SH-SY5Y (cell line): Measurements from ENCODE around the gene PARN.

Source experiments
- GATA2 ChIP-seq: IDR thresholded peaks from 2 replicates; pipeline ENCODE4 v1.6.1; 2011; ENCODE audit warnings: mild to moderate bottlenecking, low read depth, low read length
- GATA3 ChIP-seq: IDR thresholded peaks from 2 replicates; pipeline ENCODE4 v1.6.1; 2011; ENCODE audit warnings: low read depth, mild to moderate bottlenecking, low read length, moderate library complexity

The PARN gene

DNA sequence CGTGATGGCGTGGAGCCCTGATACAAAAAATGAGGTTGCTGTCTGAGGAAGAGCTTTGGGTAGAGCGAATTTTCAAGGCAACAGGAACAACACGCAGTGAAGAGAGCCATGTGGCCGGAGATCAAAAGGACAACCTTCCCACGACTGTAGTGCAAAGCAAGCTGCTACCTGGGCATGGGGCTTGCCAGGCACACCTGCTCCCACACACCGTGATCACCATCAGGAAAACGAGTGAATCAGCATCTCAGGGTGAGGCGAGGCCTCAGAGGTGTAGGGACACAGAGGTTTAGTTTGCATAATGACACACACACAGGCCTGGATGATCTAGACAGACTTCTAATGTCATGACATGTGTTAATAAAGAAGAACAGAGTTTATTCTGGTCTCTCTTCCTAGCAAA is 65.7 kb downstream of the PARN start:
- no peak for TF ChIP-seq GATA3
- TF ChIP-seq GATA2 = no peak

DNA sequence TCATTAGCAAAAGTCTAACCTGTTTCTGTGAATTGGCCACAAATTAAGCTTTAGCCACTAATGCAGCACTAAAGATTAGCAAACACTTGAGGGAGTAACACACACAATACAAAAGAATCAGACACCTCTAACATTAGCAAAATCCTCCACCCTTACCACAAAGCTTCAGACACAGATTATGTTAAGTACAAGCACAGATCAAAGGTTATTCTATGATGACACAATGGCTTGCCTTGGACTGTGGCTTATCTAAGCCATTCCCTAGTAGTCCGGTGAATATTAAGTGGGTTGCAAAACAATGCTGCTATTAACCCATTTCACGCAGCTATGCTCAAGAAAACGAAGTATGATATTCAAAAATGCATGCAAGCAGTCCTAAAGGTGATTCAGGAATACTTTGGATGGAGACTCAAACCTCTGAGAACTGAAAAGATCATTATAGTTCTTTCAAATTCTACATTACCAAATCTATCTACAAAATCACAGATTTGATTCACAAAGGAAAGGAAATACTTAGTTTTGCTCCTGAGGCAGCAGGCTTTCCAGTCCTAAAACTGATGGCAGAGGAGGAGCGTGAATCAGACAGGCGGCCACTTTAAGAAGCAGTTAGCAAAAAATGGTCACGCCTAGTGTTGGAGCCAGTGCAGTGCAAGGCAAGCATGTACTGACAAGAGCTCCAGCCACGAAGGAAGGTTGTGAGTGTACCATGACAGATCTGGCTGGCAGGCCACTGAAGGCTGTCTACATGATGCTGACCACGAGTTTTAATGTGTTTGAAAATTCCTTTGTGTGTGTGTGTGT is 67.2 kb downstream of the PARN start:
- TF ChIP-seq GATA3 = no peak

DNA sequence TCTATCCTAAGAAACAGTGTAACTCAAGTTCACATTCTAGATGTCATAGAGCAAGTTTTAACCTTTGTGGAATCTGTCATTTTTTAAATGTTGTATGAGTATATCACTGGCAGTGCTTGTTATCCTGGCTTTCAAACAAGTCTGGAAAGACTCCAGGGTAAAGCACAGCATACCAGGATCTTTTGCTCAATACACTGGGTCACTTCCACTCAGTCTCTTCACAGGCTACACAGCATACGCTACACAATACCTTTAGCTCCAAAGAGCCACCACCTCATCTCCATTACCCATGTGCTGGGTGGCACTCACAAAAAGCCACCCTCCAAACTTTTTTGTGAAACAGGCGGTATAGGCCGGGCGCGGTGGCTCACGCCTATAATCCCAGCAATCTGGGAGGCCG is 69.5 kb downstream of the PARN start:
- TF ChIP-seq GATA2 = no peak
- no peak for TF ChIP-seq GATA3

DNA sequence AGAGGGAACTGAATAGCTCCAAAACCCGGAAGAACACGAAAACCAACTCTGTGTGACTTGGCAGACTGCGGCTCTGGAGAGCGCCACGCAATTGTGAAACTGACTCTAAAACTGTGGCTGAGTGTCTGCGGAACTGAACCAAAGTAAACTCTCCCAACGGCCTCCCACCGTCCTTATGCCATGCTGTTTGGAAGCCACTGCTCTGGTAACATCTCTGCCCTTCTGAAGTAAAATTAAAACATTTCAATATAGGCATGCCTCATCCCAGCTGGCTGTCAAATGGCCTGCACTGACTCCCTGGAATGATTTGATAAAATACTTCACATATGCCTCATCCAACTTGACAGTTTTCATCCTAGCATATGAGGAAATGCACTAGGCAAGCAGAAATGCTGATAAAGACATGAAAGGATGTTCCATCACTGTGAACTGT is 70.2 kb downstream of the PARN start:
- no peak for TF ChIP-seq GATA3
- no peak for TF ChIP-seq GATA2

DNA sequence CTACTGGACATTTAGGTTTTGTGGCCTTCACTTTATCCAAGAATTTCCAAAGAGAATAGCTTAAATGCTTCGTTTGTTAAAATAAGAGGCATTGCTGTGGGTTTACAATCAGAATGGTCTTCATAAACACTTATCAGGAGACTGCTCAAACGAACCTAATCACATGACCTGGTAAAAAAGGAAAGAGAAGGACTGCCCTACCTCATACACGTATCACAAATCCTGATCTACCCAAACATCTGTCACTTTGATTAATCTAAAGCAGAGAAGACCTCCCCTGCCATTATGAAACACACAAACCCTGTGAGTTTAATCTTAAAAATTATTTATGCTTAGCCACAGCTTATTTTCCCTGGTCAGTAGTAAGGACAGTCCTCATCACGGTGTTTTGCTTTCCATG is 76.6 kb downstream of the PARN start:
- no peak for TF ChIP-seq GATA2
- no peak for TF ChIP-seq GATA3

DNA sequence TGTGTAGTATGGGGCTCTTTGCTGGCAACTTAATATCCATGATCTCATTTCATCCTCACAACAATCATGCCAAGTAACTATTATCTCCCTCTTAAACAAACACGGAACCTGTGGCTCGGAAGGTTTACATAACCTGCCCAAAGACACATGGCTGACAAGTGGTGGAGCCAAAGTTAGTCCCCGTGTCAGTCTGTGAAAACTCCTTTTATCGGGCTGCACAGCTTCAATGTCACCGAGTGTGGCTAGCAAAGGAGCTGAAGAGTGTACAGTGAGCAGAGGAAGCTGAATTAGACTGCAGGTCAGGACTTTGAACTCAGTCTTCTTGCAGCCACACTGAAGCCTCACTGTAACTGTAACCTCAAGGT is 80.3 kb downstream of the PARN start:
- TF ChIP-seq GATA2 (no peak), GATA3 (no peak)

DNA sequence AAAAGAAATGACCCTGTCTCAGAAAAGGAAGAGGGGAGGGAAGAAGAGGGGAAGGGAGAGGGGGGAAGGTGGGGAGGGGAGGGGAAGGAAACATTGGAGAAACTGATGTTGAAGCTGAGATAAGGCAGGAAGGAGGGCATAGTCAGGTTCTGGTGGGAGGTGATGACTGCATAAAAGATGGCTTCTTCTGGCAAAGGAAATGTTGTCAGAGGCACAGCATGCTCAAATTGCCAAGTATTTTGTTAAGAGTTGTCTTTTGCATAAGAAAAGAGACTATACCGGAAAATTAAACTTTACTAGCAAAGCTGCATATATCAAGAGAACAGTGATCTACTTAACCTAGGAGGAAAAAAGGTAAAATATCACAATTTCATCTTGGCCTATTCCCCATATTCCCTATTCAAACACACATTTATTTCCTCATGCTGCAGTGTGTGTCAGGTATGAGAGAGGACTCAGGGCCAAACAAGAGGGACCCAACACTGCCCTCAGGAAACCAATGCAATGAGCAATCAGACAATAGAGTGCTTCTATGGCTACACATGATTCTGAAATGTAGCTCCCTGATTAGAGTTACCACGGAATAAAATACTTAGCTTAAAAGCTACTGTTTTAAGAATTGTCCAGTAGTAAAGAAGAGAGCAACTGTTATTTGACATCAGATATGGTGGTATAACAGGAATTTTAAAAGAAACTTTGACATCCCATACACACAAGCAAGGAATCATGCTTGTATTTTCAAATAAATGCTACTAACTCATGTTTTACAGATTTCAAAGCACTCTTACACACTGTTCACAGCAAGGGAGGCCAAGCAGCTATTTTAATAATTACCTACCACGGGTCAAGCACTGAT is 80.9 kb downstream of the PARN start:
- no peak for TF ChIP-seq GATA2
- no peak for TF ChIP-seq GATA3

DNA sequence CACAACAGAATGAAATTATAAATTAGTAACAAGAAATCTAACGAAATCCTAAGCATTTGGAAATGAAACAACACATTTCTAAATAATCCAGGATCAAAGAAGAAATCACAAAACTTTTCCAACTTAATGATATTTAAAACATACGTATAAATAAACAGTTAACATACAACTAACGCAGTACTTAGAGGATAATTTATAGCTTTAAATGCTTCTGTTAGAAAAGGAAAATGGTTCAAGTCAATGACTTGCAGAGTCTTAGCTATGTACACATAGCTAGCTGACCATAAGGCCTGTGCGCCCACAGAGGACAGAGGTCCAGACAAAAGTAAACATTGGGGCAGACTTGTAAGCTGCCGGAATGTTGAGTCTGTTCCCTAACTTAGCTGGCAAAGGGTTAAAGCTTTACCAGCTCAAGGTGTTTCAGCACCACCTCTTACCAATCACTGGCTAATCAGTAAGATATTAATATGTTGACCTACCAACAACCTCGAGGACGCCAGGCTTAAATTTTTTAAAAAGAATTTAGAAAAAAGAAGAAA is 84.6 kb downstream of the PARN start:
- no peak for TF ChIP-seq GATA2
- no peak for TF ChIP-seq GATA3

DNA sequence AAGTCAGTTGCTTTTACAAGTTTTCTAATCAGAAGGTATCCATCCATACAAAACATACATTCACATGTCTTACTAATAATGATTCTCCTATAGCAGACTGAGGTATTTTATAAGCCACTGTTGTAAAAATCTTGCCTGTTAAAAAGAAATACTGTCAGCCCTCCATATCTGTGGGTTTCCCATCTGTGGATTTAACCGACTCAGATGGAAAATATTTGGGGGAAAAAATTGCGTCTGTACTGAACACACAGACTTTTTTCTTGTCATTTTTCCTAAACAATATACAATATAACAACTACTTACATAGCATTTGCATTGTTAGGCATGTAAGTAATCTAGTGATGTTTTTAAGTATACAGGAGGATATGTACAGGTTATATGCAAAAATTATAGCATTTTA is 90.4 kb downstream of the PARN start:
- TF ChIP-seq GATA3 (no peak), GATA2 (no peak)

DNA sequence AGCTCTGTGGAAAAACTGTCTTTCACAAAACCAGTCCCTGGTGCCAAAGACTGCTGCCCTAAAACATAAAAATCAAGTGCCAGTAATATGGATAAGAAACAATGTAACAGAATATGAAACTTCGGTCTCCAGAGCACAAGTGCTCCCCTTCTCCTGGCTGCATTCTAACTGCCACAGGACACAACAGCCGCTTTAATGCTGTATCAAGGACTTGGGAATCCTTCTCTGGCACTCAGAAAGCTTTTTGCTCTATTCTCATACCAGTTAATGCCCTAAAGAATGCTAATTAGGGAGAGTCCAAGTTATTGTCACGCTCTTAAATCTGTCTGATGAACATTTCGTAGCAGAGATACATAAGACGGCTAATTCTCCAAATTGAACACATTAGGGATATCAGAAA is 90.9 kb downstream of the PARN start:
- TF ChIP-seq GATA3 (no peak), GATA2 (no peak)

DNA sequence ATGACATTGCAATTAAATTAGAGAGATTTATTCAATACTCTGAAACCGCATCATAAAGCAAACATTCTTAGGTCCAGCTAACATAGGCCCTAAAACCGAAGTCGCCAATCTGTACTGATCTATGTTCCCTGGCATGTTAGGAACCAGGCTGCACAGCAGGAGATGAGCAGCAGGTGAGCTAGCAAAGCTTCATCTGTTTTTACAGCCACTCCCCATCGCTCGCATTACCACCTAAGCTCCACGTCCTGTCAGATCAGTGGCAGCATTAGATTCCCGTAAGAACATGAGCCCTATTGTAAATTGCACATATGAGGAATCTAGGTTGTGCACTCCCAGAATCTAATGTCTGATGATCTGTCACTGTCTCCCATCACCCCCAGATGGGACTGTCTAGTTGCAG is 91.5 kb downstream of the PARN start:
- TF ChIP-seq GATA2 = no peak
- TF ChIP-seq GATA3 = no peak

DNA sequence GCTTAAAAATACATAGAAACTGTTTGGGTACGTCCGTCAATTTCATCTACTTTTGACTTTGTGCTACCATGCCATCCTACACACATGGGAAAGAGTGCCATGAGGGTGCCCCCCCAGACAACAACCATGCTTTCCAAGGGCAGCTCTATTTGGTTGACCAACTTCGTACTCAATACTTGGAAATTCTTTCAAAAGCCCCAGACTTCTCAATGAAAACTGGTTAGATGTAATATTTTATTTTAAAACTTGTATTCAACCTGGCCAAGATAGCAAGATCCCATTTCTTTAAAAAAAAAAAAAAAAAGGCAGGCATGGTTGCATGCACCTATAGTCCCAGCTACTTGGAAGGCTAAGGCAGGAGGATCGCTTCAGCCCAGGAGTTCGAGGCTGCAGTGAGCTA is 98.4 kb downstream of the PARN start:
- TF ChIP-seq GATA2 = no peak
- TF ChIP-seq GATA3 = no peak

DNA sequence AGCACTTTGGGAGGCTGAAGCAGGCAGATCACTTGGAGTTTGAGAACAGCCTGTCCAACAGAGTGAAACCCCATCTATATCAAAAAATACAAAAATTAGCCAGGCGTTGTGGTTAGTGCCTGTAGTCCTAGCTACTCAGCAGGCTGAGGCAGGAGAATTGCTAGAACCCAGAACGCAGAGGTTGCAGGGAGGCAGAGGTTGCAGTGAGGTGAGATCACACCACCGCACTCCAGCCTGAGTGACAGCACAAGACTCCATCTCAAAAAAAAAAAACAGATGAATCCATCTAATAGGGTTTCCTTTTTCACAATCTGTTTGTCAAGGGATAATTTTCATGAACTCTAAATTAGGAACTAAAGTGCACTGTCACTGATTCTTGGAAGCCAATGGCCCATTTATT is 99.0 kb downstream of the PARN start:
- TF ChIP-seq GATA3 (no peak), GATA2 (no peak)

DNA sequence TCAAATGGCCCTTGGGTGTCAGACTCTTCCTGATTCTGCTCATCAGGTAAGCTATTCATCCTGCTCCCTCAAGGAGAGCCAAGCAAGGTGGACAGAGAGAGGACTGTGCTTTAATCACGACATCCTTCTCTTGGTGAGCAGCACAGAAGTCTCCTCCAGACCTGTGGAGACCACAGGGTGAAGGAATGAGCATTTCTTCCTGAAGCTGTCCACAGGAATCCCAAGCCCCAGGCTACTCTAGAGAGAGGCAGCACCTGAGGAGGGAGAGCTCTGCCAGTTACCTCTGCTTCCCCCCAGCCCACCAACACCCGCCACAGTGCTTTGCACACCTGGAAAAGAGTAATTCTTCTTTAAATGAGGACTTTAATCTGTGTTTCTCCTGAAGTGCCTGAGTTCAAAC is 100.0 kb downstream of the PARN start:
- TF ChIP-seq GATA2 (no peak), GATA3 (no peak)
